Omental fat pad (tissue), 4 donors: ENCODE results near the gene PRR35. TPM values are rescaled to one million over a fixed set of nuclear protein-coding genes. Genes with fewer than 3 reads are reported as not detected.

Source experiments
- ATAC-seq: fragments of 150-250 bp; one replicate; pipeline ENCODE4 v1.9.1; 2016; ENCODE audit warnings: mild to moderate bottlenecking, moderate library complexity; ENCODE audit not compliant: low FRiP score
- DNase-seq: peaks from one replicate; pipeline ENCODE4 v3.0.0-alpha.2; 2019; ENCODE audit warnings: low spot score
- CTCF ChIP-seq, 3 donors: fragments of 450-650 bp; IDR thresholded peaks; one replicate each; pipeline ENCODE4 v1.5.1; 2016 to 2017; ENCODE audit warnings: antibody characterized with exemption in 3 of 3, mild to moderate bottlenecking in 3 of 3, moderate library complexity in 2 of 3
- total RNA-seq, 4 donors: library from RNA; depleted of rRNA; stranded (reverse); fragments of >200 nt; gene quantifications; one replicate each; pipeline ENCODE4 v1.1.0, GENCODE V29; 2016

Gene PRR35
- total RNA-seq, 4 donors from 2014 or later = 0.19 TPM; not detected in 3

GRCh38 chr16:552171-552570 lies 8.0 kb upstream of the PRR35 start:
- ATAC-seq (no peak), DNase-seq (no peak)
- TF ChIP-seq CTCF (IDR thresholded peaks at IDR 0.05) = no peak

GRCh38 chr16:553601-554296 lies 6.4 kb upstream of the PRR35 start:
- DNase-seq (no peak), ATAC-seq (no peak)
- TF ChIP-seq CTCF (IDR thresholded peaks at IDR 0.05) = no peak

GRCh38 chr16:554297-554621 lies 5.9 kb upstream of the PRR35 start:
- ATAC-seq = no peak
- TF ChIP-seq CTCF (IDR thresholded peaks at IDR 0.05) = no peak

GRCh38 chr16:554640-555365 lies 5.4 kb upstream of the PRR35 start:
- TF ChIP-seq CTCF (IDR thresholded peaks at IDR 0.05) = no peak
- DNase-seq = no peak
- no peak for ATAC-seq

More at GRCh38 chr16:554297-554621, 5.9 kb upstream of the PRR35 start:
- DNase-seq = no peak

GRCh38 chr16:555528-556473 lies 4.4 kb upstream of the PRR35 start:
- ATAC-seq (no peak), DNase-seq (no peak)
- TF ChIP-seq CTCF (IDR thresholded peaks at IDR 0.05) = no peak

GRCh38 chr16:556474-557173 lies 3.6 kb upstream of the PRR35 start:
- no peak for ATAC-seq
- TF ChIP-seq CTCF (IDR thresholded peaks at IDR 0.05) = no peak
- DNase-seq = no peak
